Ovary (tissue), 3 donors: ENCODE measurements around the gene ANXA11.

ENCODE experiments used
- EP300 ChIP-seq: sonication (generic); formaldehyde crosslinking; IDR thresholded peaks from one replicate; pipeline ENCODE4 v1.6.1; 2017; ENCODE audit warnings: antibody characterized with exemption
- POLR2A ChIP-seq: fragments of 450-650 bp; IDR thresholded peaks from one replicate; pipeline ENCODE4 v1.6.1; 2017; ENCODE audit warnings: antibody characterized with exemption, mild to moderate bottlenecking, moderate library complexity
- TF ChIP-seq, protein P1 (sequence below), 3 donors: fragments of 450-650 bp in 2 of 3; fragments of 200-600 bp in 1 of 3; IDR thresholded peaks; one replicate each; pipeline versions ENCODE4 v1.5.1 to v1.8.0; 2016 to 2022; ENCODE audit warnings: antibody characterized with exemption in 3 of 3, mild to moderate bottlenecking in 1 of 3
- donor health status: DM: no; HTN: no; CAD: no.

GRCh38 chr10:80196950-80197315 is 8.4 kb downstream of the ANXA11 start:
- TF ChIP-seq, protein P1, sequence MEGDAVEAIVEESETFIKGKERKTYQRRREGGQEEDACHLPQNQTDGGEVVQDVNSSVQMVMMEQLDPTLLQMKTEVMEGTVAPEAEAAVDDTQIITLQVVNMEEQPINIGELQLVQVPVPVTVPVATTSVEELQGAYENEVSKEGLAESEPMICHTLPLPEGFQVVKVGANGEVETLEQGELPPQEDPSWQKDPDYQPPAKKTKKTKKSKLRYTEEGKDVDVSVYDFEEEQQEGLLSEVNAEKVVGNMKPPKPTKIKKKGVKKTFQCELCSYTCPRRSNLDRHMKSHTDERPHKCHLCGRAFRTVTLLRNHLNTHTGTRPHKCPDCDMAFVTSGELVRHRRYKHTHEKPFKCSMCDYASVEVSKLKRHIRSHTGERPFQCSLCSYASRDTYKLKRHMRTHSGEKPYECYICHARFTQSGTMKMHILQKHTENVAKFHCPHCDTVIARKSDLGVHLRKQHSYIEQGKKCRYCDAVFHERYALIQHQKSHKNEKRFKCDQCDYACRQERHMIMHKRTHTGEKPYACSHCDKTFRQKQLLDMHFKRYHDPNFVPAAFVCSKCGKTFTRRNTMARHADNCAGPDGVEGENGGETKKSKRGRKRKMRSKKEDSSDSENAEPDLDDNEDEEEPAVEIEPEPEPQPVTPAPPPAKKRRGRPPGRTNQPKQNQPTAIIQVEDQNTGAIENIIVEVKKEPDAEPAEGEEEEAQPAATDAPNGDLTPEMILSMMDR (IDR thresholded peaks at IDR 0.05): no peak
- TF ChIP-seq EP300 (no peak), POLR2A (no peak)
